ENCODE results near the gene LCMT1.

DNA sequence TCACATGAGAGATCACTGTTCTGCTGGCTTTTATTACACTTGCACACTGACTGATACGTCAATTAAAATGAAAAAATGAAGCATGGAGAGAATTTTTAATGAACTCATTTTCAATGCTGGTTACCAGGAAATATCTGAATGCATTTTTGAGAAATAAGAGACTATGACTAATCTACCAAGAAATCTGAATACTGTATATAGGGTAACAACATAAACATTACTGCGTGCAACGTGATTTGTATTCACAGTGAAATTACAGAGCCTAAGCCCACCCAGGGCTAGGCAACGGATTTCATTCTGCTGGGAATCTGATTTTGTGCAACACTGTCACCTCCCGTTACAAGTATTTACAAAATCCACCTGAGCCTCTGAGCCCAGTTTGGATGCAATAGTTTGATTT is 23.8 kb upstream of the LCMT1 start:
- no peak for TF ChIP-seq EZH2 (IDR thresholded peaks at IDR 0.05; ENCODE audit: insufficient read depth, poor library complexity, severe bottlenecking)
- TF ChIP-seq EZH2phosphoT487 (IDR thresholded peaks at IDR 0.05; ENCODE audit: insufficient read depth, low read depth) = no peak

Data from GM23248 (cell line).